GM18511 (cell line): ENCODE results near the gene CYCS.
"Not testable (repeated sequence)": the region's sequence is repeated elsewhere in the genome, so short reads cannot be mapped to it uniquely, and the experiment has no call there.

ENCODE experiments used
- ATAC-seq: cut with Tn5 transposase; IDR thresholded peaks from one replicate; pipeline ENCODE4 v1.9.1; 2021; ENCODE audit warnings: mild to moderate bottlenecking, moderate library complexity; ENCODE audit not compliant: unreplicated experiment

The CYCS gene

DNA sequence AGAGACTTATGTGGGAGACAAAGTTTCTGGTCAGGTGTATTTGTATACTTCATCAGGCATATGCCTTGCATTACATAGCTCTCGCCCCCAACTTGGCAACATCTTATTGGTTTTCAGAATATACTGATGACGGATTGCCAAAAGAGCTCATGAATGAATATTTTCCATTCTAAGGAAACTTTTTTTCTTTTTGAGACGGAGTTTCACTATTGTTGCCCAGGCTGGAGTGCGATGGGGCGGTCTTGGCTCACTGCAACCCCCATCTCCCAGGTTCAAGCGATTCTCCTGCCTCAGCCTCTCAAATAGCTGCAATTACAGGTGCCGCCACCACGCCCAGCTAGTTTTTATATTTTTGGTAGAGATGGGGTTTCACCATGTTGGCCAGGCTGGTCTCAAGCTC, 6.0 kb downstream of the CYCS start:
- no peak for ATAC-seq

DNA sequence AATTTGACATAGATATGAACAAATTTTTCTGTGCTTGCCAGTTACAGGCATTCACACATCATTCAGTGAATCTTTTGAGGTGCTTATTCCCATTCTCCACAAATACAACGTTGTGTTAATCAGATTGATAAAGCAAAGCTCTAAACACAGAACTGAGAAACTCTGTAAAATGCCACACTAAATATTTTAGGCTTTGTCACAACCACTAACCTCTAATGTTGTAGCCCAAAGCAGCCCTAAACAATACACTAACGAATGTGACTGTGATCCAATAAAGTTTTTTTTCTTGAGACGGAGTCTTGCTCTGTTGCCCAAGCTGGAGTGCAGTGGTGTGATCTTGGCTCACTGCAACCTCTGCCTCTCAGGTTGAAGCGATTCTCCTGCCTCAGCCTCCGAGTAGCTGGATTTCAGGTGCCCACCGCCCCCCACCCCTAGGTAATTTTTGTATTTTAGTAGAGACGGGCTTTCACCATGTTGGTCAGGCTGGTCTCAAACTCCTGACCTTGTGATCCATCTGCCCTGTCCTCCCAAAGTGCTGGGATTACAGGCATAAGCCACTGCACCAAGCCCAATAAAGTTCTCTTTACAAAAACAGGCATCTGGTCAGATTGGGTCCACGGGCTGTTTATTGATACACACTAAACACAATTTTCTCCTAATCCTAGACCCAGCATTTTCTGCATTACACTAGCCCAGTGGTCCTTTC, 6.9 kb downstream of the CYCS start:
- peak; percentile 49 for ATAC-seq

DNA sequence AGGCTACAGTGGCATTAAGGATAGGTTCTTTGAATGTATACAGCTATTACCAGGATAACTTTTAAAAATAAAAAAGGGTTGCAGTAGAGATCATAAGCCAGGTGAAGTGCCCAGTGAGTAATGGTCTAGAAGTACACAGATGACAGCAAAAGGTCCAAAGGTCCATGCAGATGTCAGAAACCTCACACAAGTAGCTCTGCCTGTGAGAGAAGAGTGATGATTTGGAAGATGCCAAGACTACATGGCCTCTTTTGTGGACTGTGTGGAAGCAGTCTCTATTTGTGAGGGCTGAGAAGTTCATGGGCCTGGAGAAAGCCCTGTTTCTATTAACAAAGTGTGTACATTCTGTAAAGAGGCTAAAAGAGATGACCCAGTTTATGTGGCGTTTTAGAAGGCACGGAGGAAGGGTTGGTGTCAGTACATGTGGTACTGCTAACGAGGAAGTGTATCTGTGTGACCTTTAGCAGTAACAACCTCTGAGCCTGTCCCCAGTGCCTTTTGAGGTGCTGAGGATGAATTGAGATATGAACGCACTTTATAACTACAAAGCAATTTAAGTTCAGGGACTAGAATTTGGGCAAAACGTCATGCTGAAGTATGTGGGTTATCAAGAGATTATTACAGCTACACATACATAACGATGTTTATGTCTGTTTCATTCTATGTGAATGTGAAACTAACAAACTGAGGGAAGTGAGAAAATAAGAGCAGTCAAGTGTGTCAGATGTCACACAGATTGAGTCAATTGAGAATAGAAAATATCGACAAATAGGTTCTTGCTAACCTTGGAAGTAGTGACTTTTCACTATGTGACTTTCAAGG, 7.6 kb downstream of the CYCS start:
- peak; percentile 88 for ATAC-seq

DNA sequence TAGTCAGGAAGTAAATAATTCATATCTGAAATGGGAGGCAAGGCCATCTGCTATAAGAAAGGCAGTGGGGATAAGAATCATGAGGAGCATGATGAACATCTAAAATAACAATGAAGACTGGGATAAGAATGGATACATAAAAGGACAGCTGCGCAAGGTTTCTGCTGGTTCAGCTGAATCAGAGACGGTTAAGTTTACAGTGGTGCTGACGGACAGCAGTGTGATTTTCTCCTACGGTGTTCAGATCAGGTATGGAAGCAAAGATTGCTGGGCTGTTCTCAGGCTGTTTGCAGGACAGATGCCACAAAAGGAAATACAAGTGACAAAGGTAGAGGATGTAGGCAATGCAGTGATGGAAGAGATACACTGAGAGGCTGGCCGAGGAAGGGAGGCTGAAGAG, 8.4 kb downstream of the CYCS start:
- no peak for ATAC-seq

DNA sequence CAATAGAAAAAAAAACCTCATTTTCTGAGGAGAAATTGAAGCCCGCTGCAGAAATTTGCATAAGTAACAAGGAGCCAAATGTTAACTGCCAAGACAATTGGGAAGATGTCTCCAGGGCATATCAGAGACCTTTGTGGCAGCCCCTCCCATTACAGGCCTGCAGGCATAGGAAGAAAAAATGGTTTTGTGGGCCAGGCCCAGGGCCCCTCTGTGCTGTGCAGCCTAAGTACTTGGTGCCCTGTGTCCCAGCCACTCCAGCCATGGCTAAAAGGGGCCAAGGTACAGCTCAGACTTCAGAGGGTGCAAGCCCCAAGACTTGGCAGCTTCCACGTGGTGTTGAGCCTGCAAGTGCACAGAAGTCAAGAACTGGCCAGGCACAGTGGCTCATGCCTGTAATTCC, 14.5 kb downstream of the CYCS start:
- ATAC-seq: not testable (repeated sequence)

DNA sequence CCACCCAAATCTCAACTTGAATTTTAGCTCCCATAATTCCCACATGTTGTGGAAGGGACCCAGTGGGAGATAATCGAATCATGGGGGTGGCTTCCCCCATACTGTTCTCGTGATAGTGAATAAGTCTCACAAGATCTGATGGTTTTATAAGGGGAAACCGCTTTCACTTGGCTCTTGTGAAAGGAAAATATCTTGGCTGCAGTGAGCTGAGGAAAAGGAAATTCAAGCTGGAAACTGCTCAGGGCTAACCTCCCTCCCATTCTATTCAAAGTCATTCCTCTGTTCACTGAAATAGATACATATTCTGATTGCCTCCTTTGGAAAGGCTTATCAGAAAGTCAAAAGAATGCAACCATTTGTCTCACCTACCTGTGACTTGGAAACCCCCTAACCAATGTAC, 15.8 kb downstream of the CYCS start:
- no peak for ATAC-seq

DNA sequence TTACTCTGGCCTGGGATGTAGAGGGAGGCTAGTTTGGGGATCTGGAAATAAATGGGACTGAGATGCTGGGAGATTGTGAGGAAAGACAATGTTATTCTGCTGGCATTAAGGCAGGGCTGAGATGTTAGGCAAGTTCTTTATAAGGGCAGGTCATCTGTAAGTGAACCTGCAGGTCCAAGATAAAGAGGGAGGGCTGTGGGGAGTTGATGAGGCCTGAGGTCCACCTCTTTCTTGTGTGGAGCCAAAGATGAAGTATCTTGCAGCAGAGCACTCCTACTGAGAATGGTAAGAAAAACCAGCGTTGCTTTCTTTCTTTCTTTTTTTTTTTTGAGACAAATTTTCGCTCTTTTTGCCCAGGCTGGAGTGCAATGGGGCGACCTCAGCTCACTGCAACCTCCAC, 19.1 kb downstream of the CYCS start:
- no peak for ATAC-seq

DNA sequence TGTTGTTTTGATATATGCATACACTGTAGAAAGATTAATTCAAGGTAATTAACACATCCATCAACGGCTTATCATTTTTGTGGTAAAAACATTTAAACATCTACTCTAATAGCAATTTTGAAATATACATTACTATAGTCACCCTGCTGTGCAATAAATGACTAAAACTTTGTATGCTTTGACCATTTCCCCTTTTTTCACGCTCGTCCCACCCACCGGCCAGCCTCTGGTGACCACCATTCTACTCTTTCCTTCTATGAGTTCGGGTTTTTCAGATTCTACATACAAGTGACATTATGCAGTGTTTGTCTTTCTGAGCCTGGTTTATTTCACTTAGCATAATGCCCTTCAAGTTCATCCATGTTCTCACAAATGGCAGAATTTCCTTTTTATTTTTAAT, 21.3 kb downstream of the CYCS start:
- no peak for ATAC-seq

DNA sequence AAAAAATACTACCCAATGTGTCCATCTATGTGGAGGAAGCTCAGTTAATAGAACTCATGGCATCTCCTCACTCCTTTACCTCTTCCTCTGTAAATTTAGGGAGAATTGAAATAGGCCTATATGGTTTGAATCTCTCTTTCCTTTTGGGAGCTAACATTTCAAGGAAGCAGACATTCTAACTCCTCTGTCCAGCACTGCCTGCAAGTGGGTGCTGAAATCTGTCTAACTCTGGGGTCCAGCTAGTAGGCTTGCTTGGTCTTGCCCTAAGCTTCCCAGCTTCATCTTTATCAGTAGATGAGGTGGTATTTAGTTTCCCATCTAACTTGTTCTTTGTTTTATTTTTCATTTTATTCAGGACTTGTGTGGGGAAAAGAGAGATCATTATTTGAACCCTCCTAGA, 23.2 kb downstream of the CYCS start:
- ATAC-seq: no peak

DNA sequence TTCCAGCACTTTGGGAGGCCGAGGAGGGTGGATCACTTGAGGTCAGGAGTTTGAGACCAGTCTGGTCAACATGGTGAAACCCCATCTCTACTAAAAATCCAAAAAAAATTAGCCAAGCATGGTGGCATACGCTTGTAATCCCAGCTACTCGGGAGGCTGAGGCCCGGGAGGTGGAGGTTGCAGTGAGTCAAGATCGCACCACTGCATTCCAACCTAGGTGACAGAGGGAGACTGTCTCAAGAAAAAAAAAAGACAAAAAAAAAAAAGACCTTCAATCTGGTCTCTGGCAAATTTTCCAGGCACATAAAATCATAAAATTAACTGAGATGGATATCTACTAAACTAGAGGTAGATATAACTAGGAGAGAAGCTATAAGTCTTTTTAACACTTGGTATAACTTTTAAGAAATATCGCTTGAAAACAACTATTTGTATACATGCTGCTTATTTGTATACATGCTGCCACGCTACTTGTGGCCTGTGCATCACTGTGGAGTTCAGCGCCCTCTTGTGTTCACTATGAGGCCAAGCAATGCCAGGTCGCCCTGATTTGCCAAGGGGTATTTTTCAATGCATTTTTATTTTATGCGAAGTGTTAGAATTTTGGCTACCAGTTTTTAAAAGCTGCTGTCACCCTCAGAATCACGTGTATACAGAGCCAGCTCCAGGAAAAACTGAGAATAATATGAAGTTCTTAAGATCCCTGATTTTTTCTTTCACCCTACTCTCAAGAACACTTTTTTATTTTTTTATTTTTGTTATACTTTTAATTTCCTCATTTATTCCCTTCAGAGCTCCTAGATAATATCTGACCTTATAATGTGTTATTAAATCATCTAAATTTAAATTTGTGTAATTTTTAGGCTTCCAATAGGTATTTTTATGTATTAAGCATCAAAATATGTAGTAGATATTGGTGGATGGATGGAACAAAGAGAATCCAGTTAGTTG, 26.7 kb downstream of the CYCS start:
- peak; percentile 76 for ATAC-seq

DNA sequence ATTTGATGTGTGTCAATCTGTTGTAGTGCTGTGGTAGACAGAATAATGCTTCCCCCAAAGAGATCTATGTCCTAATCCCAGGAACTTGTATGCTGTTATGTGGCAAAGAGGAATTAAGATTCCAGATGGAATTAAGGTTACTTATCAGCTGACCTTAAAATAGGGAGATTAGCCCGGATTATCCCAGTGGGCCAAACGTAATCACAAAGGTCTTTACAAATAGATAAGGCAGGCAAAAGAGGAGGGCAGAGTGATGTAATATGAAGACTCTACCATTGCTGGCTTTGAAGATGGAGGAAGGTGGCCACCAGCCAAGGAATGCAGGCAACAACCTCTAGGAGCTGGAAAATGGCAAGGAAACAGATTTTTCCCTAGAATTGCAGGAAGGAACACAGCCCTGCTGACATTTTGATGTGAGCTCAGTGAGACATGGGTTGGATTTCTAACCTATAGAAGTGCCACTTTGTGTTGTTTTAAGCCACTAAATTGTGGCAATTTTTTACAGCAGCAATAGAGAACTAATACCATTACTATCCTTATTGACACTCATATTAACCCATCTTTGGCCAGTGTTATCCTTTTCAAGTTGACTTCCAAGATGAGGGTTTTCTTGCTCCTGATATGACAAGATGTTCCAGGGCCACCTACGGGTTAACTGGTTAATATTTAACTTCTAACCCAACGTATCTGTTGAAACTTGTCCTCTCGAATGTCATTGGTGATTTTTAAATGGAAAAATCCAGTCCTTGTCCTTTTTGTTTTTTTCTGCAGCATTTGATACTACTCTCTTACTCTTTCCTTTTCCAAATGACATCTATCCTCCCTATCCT, 29.3 kb downstream of the CYCS start:
- no peak for ATAC-seq

DNA sequence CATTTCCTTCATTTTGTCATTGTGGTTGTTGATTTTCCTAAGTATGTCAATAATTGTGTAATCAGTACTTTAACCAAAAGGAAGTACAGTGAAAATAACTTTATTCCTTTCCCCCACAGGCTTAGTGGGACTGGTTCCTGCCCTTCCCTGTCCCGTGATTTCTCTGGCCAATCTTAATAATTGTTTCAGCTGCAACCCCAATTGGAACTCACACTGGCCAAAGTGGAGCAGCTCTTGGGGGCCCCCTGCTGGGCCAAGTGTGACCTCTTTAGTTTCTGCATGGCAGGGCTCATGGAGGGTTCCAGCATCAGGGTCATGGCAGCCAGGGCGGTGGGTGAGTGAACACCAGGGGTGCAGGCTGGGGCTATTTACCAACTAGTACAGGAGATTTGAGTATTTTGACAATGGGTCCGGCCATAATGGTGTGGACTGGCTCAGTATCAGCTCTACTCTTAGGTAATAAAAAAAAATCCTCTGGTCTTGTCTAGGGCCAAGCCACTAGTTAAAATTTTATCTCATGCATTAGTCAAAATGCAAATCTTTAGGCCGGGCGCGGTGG, 31.7 kb downstream of the CYCS start:
- peak; percentile 71 for ATAC-seq

DNA sequence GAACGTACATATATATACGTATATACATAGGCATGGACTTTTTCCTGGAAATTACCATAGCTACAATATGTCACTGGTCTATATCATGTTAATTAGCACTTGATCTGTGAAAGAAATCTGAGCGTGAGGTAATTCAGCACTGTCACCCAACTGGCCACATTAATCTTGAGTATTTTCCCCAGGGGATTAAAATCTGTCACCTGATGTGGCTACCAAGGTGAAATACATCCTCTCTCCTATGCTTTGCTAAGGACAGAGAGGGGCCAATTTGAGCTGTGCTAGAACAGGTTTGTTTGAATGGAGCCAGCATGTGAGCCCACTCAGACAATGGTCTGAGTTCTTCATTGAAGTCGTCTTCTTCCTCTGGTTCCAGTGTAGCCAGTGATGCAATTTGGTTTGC, 33.3 kb downstream of the CYCS start:
- no peak for ATAC-seq

DNA sequence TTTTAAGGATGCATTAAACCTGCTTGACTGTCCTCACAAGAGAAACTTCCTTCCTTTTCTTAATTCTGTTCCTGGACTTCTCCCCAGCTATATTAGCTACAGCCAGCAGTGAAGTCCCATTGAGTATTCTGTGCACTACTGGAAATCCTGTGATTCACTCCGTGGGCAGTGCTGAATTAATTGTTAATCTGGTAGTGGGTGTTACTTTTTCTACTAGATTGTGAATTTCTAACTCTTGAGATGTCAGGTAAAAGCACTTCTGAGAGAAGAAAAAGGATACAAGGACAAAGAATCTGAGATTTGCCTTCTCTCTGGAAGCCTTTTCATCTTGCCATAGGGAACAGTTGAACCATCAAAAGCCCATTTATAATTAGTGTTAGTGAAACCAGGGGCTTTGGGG, 33.9 kb downstream of the CYCS start:
- ATAC-seq: no peak

DNA sequence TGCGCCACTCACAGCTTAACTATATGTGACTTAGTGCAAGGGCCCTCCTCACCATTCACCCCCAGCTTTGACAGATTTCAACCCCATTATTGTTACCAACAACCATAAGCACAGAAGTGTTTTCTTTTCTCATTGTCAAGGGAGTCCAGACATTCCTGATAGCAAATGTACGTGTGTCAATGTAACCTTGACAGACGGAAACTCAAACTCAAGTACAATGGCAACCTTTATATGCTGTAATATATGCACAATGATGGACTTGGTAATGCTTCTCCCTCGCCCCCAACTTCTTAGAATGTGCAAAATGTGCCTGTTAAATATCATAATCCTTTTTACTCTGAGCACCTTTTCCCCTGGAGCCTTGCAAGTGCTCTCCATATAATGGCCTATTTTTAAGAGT, 34.7 kb downstream of the CYCS start:
- ATAC-seq: no peak

DNA sequence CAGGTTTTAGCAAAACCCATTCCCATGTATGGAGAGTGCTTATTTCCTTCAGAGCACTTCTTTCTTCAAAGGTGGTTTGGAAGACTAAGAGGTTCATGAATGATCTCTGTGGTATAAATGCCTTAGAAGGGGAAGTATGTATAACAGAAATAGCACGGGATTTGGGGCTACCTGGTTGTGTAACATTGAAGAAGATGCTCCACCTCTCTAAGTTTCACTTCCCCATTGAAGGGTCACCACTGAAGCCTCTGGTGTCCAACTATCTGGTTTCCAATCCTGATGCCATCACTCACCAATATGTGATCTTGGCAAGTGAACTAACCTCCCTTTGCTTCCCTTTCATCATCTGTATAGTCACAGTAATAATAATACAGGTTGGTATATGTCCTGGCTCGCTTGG, 37.2 kb downstream of the CYCS start:
- peak; percentile 99 for ATAC-seq

DNA sequence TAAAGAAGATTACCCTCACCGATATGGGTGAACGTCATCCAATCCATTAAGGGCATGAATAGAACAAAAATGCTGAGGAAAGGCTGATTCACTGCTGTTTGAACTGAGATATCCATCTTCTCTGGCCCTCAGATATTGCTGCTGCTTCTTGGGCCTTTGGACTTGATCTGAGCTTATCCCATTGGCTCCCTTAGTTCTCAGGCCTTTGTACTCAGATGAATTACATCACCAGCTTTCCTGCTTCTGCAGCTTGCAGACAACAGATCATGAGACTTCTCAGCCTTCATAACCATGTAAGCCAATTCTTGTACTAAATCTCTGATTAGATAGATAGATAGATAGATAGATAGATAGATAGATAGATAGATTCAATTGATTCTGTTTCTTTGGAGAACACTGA, 40.2 kb downstream of the CYCS start:
- no peak for ATAC-seq

DNA sequence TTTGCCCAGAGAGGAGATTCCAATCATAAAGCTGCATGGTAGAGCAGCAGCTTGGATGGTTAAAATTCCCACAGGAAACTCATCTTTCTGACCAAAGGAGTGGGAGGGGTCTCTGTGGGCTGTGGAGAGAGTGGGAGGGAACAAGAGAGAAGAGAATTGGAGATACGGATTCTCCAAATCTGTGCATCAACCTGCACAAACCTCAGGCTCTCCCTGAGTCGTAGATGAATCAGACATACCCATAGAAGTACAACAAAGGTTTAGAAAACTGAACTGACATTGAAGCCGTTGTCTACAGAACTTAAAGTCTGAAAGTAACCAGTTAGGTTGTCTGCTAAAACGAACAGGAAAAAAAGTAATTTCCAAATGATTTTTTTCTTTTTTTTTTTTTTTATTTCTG, 41.9 kb downstream of the CYCS start:
- no peak for ATAC-seq

DNA sequence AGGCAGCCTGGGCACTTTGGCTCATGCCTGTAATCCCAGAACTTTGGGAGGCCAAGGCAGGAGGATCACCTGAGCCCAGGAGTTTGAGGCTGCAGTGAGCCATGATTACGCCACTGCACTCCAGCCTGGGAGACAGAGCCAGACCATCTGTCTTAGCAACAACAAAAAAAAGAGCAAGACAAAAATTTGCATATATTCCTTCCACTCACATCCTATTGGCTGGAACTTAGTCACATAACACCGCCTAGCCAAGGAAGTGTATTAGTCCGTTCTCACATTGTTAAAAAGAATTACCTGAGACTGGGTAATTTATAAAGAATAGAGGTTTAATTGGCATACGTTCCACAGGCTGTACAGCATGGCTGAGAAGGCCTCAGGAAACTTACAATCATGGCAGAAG, 43.0 kb downstream of the CYCS start:
- not testable (repeated sequence) for ATAC-seq

DNA sequence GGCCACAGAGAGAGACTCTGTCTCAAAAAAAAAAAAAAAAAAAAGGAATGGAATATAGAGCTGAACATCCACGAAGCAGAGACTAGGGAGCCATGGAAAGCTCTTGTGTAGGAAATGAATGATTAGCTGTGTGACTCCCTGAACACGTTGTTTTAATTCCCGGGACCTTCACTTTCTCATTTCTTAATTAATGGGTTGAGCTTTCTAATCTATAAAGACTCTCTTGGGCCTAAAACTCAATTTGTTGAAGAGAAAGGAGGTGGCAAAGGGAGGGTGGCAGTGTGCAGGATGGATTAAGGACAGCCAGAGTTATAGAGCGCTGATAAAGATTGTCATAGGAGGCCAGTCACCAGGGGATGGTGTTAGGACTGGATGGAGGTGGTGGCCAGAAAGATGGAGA, 48.0 kb downstream of the CYCS start:
- ATAC-seq: no peak
